C4-2B (cell line): Measurements from ENCODE around the gene CLIP2.
"Not testable (repeated sequence)": the region's sequence is repeated elsewhere in the genome, so short reads cannot be mapped to it uniquely, and the experiment has no call there.

Source experiments
- H3K27ac ChIP-seq: fragments of 450-650 bp; 2 replicates; pipeline ENCODE4 v1.5.1; 2017
- ZFX ChIP-seq: fragments of 450-650 bp; IDR thresholded peaks from 2 replicates; pipeline ENCODE4 v1.6.1; 2017
- TF ChIP-seq, protein P1 (sequence below): fragments of 450-650 bp; conservative IDR thresholded peaks from 2 replicates; pipeline ENCODE4 v1.5.1; 2017; ENCODE audit warnings: mild to moderate bottlenecking

Gene CLIP2

DNA sequence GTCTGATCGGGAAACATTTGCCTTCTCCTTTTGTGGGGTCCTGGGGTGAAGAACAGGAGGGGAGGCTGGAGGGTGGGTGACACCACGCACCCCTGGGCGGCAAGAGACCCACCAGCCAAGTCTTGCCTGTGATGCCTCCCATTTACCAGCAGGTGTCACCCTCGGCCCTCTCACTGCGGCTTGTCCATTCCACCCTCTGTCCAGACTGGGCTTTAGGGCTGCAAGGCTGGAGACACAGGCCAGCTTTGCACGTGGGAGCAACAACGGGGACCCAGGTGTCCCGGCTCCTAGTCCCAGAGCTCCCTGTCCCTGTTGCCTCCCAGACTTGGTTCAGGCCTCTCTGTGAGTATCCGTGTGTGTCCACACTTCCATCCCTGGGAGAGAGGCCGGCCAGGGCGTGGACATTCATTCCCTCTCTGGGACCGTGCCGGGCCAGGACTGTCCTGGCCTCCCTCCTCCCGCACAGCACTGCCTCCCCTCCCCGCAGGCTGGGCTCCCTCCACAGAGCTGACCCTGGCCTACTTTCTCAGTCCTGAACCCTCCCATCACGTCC is 128.3 kb downstream of the CLIP2 start:
- H3K27ac ChIP-seq = no peak overlapping the region
- no peak for TF ChIP-seq ZFX
- TF ChIP-seq, protein P1, sequence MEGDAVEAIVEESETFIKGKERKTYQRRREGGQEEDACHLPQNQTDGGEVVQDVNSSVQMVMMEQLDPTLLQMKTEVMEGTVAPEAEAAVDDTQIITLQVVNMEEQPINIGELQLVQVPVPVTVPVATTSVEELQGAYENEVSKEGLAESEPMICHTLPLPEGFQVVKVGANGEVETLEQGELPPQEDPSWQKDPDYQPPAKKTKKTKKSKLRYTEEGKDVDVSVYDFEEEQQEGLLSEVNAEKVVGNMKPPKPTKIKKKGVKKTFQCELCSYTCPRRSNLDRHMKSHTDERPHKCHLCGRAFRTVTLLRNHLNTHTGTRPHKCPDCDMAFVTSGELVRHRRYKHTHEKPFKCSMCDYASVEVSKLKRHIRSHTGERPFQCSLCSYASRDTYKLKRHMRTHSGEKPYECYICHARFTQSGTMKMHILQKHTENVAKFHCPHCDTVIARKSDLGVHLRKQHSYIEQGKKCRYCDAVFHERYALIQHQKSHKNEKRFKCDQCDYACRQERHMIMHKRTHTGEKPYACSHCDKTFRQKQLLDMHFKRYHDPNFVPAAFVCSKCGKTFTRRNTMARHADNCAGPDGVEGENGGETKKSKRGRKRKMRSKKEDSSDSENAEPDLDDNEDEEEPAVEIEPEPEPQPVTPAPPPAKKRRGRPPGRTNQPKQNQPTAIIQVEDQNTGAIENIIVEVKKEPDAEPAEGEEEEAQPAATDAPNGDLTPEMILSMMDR = peak; percentile 99

DNA sequence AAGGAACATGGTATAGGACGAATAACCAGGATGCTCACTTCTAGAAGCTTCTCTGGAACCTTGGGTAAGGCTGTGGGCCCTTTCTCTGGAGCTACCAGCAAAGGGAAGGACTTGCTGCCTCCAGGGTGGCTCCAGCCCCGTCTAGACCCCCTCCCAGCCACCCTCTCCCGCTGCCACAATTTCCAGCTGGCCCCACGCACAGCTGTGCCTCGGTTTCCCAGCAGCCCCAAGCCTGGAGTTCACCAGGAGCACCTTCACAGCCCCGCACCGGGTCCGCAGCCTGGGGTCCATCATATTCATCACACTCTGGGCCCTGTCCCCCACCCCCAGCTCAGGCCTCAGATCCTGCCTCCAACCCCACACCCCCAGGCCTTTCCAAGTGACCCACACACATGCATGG is 128.9 kb downstream of the CLIP2 start:
- TF ChIP-seq, protein P1 = no peak
- no peak for TF ChIP-seq ZFX
- H3K27ac ChIP-seq = no peak overlapping the region

DNA sequence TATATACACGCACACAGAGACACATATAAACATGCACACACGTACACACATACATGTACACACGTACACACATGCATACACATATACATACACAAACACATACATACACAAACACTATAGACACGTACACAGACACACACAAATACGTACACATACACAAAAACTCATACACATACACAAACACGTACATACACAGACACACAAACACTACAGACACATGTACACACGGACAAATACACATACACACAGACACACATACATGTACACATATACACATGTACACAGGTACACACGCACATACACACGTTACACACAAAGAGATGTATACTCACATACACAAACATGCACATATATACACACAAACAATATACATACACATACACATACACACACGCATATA is 129.3 kb downstream of the CLIP2 start:
- H3K27ac ChIP-seq = no peak overlapping the region
- TF ChIP-seq, protein P1 = no peak
- TF ChIP-seq ZFX = no peak

DNA sequence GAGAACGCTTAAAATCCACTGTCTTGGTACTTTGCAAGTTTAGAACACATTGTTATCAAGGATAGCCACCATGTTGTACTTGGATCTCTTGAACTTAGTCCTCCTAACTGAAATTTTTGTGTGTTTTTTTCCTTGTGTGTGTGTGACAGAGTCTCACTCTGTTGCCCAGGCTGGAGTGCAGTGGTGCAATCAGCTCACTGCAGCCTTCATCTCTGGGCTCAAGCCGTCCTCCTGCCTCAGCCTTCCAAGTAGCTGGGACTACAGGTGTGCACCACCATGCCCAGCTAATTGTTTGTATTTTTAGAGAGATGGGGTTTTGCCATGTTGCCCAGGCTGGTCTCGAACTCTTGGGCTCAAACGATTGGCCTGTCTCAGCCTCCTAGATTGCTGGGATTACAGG is 130.0 kb downstream of the CLIP2 start:
- not testable (repeated sequence) for H3K27ac ChIP-seq
- 0 out of 2 replicates have a peak, but pooled peaks have one; percentile 21 for TF ChIP-seq ZFX

DNA sequence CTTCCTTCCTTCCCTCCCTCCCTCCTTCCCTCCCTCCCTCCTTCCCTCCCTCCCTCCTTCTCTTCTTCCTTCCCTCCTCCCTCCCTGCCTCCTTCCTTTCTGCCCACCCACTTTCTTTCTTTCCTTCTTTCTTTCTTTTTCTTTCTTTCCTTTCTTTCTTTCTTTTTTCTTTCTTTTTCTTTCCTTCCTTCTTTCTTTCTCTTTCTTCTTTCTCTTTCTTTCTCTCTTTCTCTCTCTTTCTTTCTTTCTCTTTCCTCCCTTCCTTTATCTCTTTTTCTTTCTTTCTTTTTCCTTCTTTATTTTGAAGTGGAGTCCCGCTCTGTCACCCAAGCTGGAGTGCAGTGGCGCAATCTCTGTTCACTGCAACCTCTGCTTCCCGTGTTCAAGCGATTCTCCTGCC is 130.8 kb downstream of the CLIP2 start:
- TF ChIP-seq, protein P1 = no peak
- no peak for TF ChIP-seq ZFX
- no peak overlapping the region for H3K27ac ChIP-seq

DNA sequence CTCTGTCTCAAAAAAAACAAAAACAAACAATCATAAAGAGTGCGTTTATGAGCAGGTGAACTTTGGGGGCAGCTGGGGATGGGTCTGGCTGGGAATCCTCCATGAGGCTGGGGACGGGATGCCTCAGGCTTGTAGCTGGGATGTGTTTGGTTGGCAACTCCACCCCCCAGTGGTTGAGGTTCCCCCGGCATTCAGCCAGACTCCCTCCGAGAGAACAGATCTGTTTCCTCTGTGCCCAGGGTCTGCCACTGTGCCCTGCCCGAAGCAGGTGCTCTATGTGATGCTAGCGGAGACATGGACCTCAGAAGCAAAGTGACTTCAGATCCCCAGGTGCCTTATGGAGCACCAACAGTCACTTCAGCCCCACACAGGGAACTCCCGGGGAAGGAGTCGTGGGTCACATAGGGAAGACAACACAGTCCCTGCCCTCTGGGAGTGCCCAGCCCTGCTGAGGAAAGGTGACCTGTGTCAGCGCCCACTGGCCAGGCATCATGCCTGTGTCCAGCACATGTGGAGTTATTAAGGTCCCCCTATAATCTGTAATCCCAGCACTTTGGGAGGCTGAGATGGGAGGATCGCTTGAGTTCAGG is 135.2 kb downstream of the CLIP2 start:
- no peak overlapping the region for H3K27ac ChIP-seq
- TF ChIP-seq, protein P1 = no peak
- no peak for TF ChIP-seq ZFX

DNA sequence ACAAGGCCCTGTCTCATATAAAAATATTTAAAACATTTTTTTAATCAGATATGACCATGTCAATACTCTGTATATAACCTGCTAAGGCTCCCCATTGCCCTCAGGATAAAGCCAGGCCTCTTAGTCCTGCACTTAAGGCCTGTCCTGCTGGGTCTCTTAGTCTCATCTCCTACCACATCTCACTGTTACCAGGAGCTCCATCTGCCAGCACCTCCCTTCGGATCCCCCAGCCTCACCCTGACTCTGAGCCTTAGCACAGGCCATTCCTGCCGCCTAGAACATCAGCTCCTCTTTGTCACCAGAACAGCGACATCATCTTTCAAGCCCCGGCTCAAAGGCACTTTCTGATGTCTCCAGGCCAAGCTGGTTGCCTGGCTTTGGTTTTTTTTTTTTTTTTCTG is 138.8 kb downstream of the CLIP2 start:
- H3K27ac ChIP-seq = no peak overlapping the region
- TF ChIP-seq, protein P1 = no peak
- TF ChIP-seq ZFX = no peak

DNA sequence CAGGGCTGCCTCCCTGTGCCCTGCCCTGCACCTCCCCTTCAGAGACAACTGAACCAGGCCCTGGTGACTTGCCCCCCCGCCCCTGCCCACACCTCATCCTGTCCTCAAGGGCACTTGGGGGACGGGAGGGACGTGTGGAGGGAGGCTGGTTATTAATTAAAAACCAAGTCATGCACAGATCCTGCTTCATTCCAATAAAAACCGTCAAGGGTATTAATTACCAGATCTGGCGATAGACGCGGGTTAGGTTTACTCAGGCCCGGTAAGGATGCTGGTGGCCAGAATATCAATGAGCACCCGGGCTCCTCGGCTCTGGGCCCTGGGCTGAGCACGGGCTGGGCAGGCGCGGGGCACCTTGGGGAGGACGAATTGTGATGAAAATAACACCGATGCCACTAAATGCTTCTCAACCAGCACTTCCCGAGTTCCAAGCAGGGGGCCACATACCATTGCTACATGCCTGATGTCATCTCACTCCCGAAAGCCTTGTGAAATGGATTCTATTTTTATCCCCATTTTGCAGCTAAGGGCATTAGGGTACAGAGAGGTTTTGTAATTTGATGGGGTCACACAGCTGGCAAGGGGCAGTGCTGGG is 140.0 kb downstream of the CLIP2 start:
- TF ChIP-seq ZFX = no peak
- TF ChIP-seq, protein P1 = no peak
- no peak overlapping the region for H3K27ac ChIP-seq

DNA sequence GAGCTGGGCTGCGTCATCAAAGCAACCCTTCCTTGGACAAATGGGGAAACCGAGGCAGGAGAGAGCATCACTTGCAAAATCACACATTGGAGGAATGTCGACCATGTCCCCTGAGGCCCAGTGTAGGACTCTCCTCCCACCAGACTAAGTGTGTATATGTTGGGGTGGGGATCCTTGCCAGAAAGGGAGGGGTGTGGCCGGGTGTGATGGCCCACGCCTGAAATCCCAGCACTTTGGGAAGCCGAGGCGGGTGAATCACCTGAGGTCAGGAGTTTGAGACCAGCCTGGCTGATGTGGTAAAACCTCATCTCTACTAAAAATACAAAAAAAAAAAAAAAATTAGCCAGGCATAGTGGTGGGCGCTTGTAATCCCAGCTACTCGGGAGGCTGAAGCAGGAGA is 141.2 kb downstream of the CLIP2 start:
- not testable (repeated sequence) for H3K27ac ChIP-seq
